ENCODE results near the gene FETUB. TPM values are rescaled to one million over a fixed set of nuclear protein-coding genes. Genes with fewer than 3 reads are reported as not detected.

Gene FETUB
- polyA plus RNA-seq, 1 donor (not counting 4 experiments of a cell fraction or from before 2014, with no cell fraction given) = 0.25 TPM

- Histone ChIP-seq H3K9ac (ENCODE audit: control insufficient read depth, extremely low read depth, insufficient read depth, low read length) (no peak overlapping the region), H3K27me3 (ENCODE audit: control insufficient read depth, extremely low read depth, insufficient read depth, low read length) (no peaks in the 10 kb centered on the region), H3K9me3 (ENCODE audit: control insufficient read depth, low read depth, low read length) (no peaks in the 10 kb centered on the region), H3K4me1 (ENCODE audit: control insufficient read depth, extremely low read depth, insufficient read depth, low read length) (peaks cover 38% of the 10 kb centered on the region), H3K9me1 (ENCODE audit: control insufficient read depth, extremely low read depth, insufficient read depth, low read length) (no peaks in the 10 kb centered on the region), H3K79me2 (ENCODE audit: control insufficient read depth, insufficient read depth, low read length) (no peaks in the 10 kb centered on the region), H4K20me1 (ENCODE audit: control insufficient read depth, extremely low read depth, insufficient read depth, low read length) (no peaks in the 10 kb centered on the region), H3K27ac (ENCODE audit: control insufficient read depth, insufficient read depth, low read length) (no peak overlapping the region), H2AFZ (ENCODE audit: control insufficient read depth, low read length) (no peak overlapping the region), H3K4me3 (ENCODE audit: control insufficient read depth in 2 of 3, extremely low read depth in 1 of 3, insufficient read depth in 2 of 3, low read depth in 1 of 3, low read length in 3 of 3) (no peak overlapping the region), H3K4me2 (ENCODE audit: control insufficient read depth, extremely low read depth, insufficient read depth, low read depth, low read length) (no peak overlapping the region), H3K36me3 (ENCODE audit: control insufficient read depth in 2 of 2, extremely low read depth in 1 of 2, insufficient read depth in 2 of 2, low read length in 2 of 2) (no peaks in the 10 kb centered on the region)
- TF ChIP-seq EZH2 (IDR thresholded peaks at IDR 0.05; ENCODE audit: low read length) (no peak), CTCF (optimal IDR thresholded peaks at IDR 0.05 in 1 of 3, IDR thresholded peaks at IDR 0.05 in 1 of 3, conservative IDR thresholded peaks at IDR 0.05 in 1 of 3; ENCODE audit: extremely low read depth in 1 of 3, insufficient read depth in 2 of 3, low read length in 3 of 3) (no peak)
- no peak for DNase-seq (ENCODE audit: low read depth, low spot score)
- no peak for FAIRE-seq
- dilution Hi-C loops (cut with MboI; ENCODE audit: extremely low pct_ligation_motif_present, low sequenced_read_pairs) = no loop called here
Measured at GRCh38 chr3:186592682-186593081, 47.5 kb upstream of the FETUB start.

GRCh38 chr3:186593862-186594261 lies 46.3 kb upstream of the FETUB start:
- Histone ChIP-seq H3K4me3 (ENCODE audit: control insufficient read depth in 2 of 3, extremely low read depth in 1 of 3, insufficient read depth in 2 of 3, low read depth in 1 of 3, low read length in 3 of 3) (no peak overlapping the region), H3K4me2 (ENCODE audit: control insufficient read depth, extremely low read depth, insufficient read depth, low read depth, low read length) (no peak overlapping the region), H3K27ac (ENCODE audit: control insufficient read depth, insufficient read depth, low read length) (no peak overlapping the region), H3K79me2 (ENCODE audit: control insufficient read depth, insufficient read depth, low read length) (no peaks in the 10 kb centered on the region), H3K9me3 (ENCODE audit: control insufficient read depth, low read depth, low read length) (no peaks in the 10 kb centered on the region), H3K4me1 (ENCODE audit: control insufficient read depth, extremely low read depth, insufficient read depth, low read length) (peaks cover 26% of the 10 kb centered on the region), H3K27me3 (ENCODE audit: control insufficient read depth, extremely low read depth, insufficient read depth, low read length) (no peaks in the 10 kb centered on the region), H3K9ac (ENCODE audit: control insufficient read depth, extremely low read depth, insufficient read depth, low read length) (no peak overlapping the region), H4K20me1 (ENCODE audit: control insufficient read depth, extremely low read depth, insufficient read depth, low read length) (no peaks in the 10 kb centered on the region), H3K9me1 (ENCODE audit: control insufficient read depth, extremely low read depth, insufficient read depth, low read length) (no peaks in the 10 kb centered on the region), H3K36me3 (ENCODE audit: control insufficient read depth in 2 of 2, extremely low read depth in 1 of 2, insufficient read depth in 2 of 2, low read length in 2 of 2) (no peaks in the 10 kb centered on the region), H2AFZ (ENCODE audit: control insufficient read depth, low read length) (no peak overlapping the region)
- no peak for FAIRE-seq
- no peak for TF ChIP-seq CTCF (optimal IDR thresholded peaks at IDR 0.05 in 1 of 3, IDR thresholded peaks at IDR 0.05 in 1 of 3, conservative IDR thresholded peaks at IDR 0.05 in 1 of 3; ENCODE audit: extremely low read depth in 1 of 3, insufficient read depth in 2 of 3, low read length in 3 of 3)
- no peak for TF ChIP-seq EZH2 (IDR thresholded peaks at IDR 0.05; ENCODE audit: low read length)
- no peak for DNase-seq (ENCODE audit: low read depth, low spot score)
- dilution Hi-C loops (cut with MboI; ENCODE audit: extremely low pct_ligation_motif_present, low sequenced_read_pairs) = no loop called here

All from keratinocyte (primary cell).